Measurements from ENCODE around the gene LRCH3. TPM values are rescaled to one million over a fixed set of nuclear protein-coding genes. Genes with fewer than 3 reads are reported as not detected.
A peak's percentile ranks its signal among the peaks of the same experiment; 100 is the strongest.

The LRCH3 gene
- total RNA-seq, 1 experiment from 2014 or later = 63.6 TPM

- ATAC-seq (no peak), DNase-seq (ENCODE audit: low spot score) (no peak)
- Mint-ChIP-seq H3K4me3 (no peak overlapping the region), H3K9me3 (no peaks in the 10 kb centered on the region), H3K4me1 (peaks cover 33% of the 10 kb centered on the region), H3K27ac (peak overlapping the region; percentile 46; the same call in 1 of the 2 replicates), H3K36me3 (peaks cover 59% of the 10 kb centered on the region), H3K27me3 (ENCODE audit: low read depth) (no peaks in the 10 kb centered on the region)
- ChIA-PET CTCF (interaction anchor here (0.6 kb wide), 1 partner anchor 256 kb away, joined by 3 read pairs; no protein-coding TSS in a partner anchor), POLR2A (no interaction called here)
- TF ChIP-seq, protein P1, sequence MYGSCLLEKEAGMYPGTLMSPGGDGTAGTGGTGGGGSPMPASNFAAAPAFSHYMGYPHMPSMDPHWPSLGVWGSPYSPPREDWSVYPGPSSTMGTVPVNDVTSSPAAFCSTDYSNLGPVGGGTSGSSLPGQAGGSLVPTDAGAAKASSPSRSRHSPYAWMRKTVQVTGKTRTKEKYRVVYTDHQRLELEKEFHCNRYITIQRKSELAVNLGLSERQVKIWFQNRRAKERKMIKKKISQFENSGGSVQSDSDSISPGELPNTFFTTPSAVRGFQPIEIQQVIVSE (CRISPR knock-in tag; IDR thresholded peaks at IDR 0.05; ENCODE audit: borderline replicate concordance) = no peak
- TF ChIP-seq NR1H2 (CRISPR knock-in tag; IDR thresholded peaks at IDR 0.05) = no peak
These were observed 55.4 kb downstream of the LRCH3 start for GRCh38 chr3:197846491-197846890.

DNA sequence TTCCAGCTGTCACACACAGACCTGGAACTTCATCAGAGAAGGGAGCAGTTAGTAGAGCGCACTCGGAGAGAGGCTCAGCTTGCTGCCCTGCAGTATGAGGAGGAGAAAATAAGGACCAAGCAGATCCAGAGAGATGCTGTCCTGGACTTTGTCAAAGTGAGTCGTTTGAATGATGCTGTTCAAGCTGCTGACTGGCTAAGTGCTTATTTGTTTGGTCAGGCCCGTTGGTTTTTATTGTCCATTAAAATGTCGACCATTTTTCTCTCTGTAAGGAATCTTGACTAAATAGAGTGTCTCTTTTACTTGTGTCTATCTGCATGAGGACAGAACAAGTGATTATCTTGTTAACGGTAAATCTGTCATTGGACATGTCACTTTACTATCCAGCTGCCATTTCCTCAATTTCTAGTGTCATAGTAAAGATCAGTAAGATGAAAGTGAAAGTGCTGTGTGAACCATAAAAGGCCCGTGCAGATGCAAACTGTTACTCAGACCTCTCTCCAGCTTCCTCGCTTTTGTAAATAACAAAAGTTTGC lies 56.9 kb downstream of the LRCH3 start:
- DNase-seq (ENCODE audit: low spot score) = no peak
- Mint-ChIP-seq H3K9me3 (no peaks in the 10 kb centered on the region), H3K36me3 (peaks cover 56% of the 10 kb centered on the region), H3K4me3 (no peak overlapping the region), H3K27ac (peak overlapping the region; percentile 47), H3K27me3 (ENCODE audit: low read depth) (no peaks in the 10 kb centered on the region), H3K4me1 (peaks cover 39% of the 10 kb centered on the region)
- ChIA-PET CTCF (interaction anchor here (0.6 kb wide), 1 partner anchor 20 kb away, joined by 4 read pairs; no protein-coding TSS in a partner anchor), POLR2A (no interaction called here)
- TF ChIP-seq JUN (CRISPR knock-in tag; IDR thresholded peaks at IDR 0.05) = no peak
- TF ChIP-seq SMAD4 (CRISPR knock-in tag; IDR thresholded peaks at IDR 0.05) = no peak
- TF ChIP-seq NFE2L1 (CRISPR knock-in tag; IDR thresholded peaks at IDR 0.05) = no peak
- TF ChIP-seq ZNF317 (CRISPR knock-in tag; IDR thresholded peaks at IDR 0.05; ENCODE audit: borderline replicate concordance, low read depth) = no peak
- TF ChIP-seq ETV6 (CRISPR knock-in tag; IDR thresholded peaks at IDR 0.05) = no peak
- TF ChIP-seq ZNF396 (CRISPR knock-in tag; IDR thresholded peaks at IDR 0.05; ENCODE audit: borderline replicate concordance) = no peak
- TF ChIP-seq ZBTB21 (CRISPR knock-in tag; IDR thresholded peaks at IDR 0.05; ENCODE audit: borderline replicate concordance) = no peak
- TF ChIP-seq ZNF532 (CRISPR knock-in tag; IDR thresholded peaks at IDR 0.05; ENCODE audit: borderline replicate concordance) = no peak
- TF ChIP-seq, protein P2, sequence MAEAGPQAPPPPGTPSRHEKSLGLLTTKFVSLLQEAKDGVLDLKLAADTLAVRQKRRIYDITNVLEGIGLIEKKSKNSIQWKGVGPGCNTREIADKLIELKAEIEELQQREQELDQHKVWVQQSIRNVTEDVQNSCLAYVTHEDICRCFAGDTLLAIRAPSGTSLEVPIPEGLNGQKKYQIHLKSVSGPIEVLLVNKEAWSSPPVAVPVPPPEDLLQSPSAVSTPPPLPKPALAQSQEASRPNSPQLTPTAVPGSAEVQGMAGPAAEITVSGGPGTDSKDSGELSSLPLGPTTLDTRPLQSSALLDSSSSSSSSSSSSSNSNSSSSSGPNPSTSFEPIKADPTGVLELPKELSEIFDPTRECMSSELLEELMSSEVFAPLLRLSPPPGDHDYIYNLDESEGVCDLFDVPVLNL (CRISPR knock-in tag; IDR thresholded peaks at IDR 0.05; ENCODE audit: borderline replicate concordance, low read depth) = no peak
- TF ChIP-seq, protein P3, sequence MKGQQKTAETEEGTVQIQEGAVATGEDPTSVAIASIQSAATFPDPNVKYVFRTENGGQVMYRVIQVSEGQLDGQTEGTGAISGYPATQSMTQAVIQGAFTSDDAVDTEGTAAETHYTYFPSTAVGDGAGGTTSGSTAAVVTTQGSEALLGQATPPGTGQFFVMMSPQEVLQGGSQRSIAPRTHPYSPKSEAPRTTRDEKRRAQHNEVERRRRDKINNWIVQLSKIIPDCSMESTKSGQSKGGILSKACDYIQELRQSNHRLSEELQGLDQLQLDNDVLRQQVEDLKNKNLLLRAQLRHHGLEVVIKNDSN (CRISPR knock-in tag; IDR thresholded peaks at IDR 0.05) = no peak
- no peak for TF ChIP-seq CBFB (CRISPR knock-in tag; IDR thresholded peaks at IDR 0.05; ENCODE audit: low read depth)
- TF ChIP-seq, protein P4, sequence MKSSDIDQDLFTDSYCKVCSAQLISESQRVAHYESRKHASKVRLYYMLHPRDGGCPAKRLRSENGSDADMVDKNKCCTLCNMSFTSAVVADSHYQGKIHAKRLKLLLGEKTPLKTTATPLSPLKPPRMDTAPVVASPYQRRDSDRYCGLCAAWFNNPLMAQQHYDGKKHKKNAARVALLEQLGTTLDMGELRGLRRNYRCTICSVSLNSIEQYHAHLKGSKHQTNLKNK (CRISPR knock-in tag; IDR thresholded peaks at IDR 0.05) = no peak
- TF ChIP-seq MAX (CRISPR knock-in tag; IDR thresholded peaks at IDR 0.05) = no peak
- TF ChIP-seq FOXP1 (CRISPR knock-in tag; IDR thresholded peaks at IDR 0.05; ENCODE audit: borderline replicate concordance) = no peak
- TF ChIP-seq FOXJ3 (CRISPR knock-in tag; IDR thresholded peaks at IDR 0.05; ENCODE audit: borderline replicate concordance) = no peak
- TF ChIP-seq, protein P5, sequence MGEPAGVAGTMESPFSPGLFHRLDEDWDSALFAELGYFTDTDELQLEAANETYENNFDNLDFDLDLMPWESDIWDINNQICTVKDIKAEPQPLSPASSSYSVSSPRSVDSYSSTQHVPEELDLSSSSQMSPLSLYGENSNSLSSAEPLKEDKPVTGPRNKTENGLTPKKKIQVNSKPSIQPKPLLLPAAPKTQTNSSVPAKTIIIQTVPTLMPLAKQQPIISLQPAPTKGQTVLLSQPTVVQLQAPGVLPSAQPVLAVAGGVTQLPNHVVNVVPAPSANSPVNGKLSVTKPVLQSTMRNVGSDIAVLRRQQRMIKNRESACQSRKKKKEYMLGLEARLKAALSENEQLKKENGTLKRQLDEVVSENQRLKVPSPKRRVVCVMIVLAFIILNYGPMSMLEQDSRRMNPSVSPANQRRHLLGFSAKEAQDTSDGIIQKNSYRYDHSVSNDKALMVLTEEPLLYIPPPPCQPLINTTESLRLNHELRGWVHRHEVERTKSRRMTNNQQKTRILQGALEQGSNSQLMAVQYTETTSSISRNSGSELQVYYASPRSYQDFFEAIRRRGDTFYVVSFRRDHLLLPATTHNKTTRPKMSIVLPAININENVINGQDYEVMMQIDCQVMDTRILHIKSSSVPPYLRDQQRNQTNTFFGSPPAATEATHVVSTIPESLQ (CRISPR knock-in tag; IDR thresholded peaks at IDR 0.05) = no peak
- no peak for ATAC-seq

All from WTC11 (cell line).